Stimulated activated CD8-positive, alpha-beta memory T cell treated with anti-CD3 and anti-CD28 coated beads, Interleukin-15, amount 100 ng/mL, for 24 hours (primary cell): ENCODE measurements around the gene ZC3H18.

Source experiments
- DNase-seq: peaks from one replicate; pipeline ENCODE4 v3.0.0-alpha.2; 2020; ENCODE audit warnings: low read depth

ZC3H18 gene

DNA sequence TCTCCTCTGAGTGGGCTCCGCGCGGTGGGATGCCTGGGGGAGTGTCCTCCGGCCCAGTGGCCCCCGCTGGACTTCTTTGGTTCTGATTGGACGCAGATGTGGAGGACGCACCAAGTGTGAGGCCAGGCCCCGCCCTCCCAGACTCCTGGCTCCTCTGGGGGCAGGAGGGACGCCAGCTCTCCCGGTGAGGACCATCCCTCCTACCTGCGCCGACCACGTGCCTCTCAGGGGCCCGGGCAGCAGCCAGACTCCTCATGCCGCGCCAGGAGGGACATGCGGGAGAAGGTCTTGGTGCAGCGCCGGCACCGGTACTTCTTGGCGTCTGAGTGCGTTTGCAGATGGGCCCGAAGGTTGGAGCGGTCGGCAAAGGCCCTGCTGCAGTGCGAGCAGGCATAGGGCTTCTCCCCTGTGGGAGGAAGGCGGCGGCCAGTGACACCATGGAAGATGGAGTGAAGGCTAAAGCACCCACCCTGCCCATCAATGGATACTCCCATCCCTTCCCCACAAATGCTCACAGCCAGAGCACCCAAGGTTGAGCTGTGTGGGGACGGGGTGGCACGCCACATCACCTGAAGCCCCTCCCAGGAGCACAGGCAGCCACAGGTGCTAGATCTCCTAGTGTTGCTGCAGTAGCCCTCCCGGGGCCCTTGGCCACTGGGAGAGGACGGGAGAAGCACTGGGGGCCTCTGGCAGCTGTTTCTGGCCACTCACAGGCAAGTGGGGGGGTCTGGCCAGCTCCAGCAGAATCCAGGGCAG lies 108.2 kb downstream of the ZC3H18 start:
- DNase-seq: no peak

DNA sequence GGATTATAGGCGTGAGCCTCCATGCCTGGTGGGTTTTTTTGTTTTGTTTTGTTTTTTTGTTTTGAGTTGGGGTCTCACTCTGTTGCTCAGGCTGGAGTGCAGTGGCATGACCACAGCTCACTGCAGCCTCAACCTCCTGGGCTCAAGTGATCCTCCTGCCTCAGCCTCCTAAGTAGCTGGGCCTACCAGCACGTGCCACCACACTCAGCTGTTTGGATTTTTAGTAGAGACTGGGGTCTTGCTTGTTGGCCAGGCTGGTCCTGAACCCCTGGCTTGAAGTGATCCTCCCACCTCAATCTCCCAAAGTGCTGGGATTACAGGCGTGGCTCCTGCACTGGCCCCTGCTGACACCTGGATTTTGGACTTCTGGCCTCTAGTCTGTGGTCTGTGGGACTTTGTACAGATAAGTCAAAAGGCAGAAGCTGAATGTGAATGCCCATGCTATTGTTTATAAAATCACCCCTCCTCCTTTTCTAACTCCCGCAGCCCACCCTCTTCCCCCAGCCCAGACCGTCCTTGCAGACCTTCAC lies 110.4 kb downstream of the ZC3H18 start:
- DNase-seq: no peak

DNA sequence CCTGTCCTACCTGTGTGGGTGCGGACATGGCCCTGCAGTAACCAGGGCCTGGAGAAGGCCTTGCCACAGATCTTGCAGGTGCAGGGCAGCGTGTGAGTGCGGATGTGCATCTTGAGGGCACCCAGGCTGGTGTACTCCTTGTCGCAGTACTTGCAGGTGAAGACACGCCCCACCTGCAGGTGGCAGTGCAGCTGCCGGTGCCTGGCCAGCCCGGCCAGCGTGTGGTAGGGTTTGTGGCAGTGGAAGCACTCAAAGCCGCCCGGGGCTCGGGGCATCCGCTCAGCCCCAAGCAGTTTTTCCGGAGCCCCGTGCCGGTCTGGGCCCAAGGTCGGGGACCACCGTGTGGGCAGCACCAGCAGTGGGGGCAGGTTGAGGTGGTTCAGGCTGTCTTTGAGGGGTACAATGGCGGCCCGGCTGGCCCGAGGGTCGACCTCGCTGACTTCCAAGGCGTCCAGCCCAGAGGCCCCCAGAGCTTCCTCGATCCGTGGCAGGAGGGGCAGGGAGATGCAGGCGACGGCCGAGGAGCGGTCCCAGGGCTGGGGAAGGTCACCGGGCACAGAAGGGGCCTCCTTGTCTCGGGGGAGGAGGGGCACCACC lies 111.0 kb downstream of the ZC3H18 start:
- no peak for DNase-seq
